Cardiac fibroblast (primary cell): ENCODE results near the gene RPL12.
A peak's percentile ranks its signal among the peaks of the same experiment; 100 is the strongest.

Source experiments
- DNase-seq, 2 donors: peaks; one replicate each; pipeline versions ENCODE4 v3.0.0 to v3.0.0-alpha.2; 2010; ENCODE audit warnings: low read depth in 2 of 2
- H3K4me3 ChIP-seq, 2 donors: replicated peaks in 1 of 2; 1 replicate in 1 of 2; 2 replicates in 1 of 2; pipeline ENCODE4 v1.5.1; 2011; ENCODE audit warnings: low read depth in 2 of 2, low read length in 2 of 2, mild to moderate bottlenecking in 2 of 2, moderate library complexity in 1 of 2
- TF ChIP-seq, protein P1 (sequence below): IDR thresholded peaks from one replicate; pipeline ENCODE4 v1.5.1; 2011; ENCODE audit warnings: low read depth, mild to moderate bottlenecking, low read length, inconsistent platforms

Gene RPL12

DNA sequence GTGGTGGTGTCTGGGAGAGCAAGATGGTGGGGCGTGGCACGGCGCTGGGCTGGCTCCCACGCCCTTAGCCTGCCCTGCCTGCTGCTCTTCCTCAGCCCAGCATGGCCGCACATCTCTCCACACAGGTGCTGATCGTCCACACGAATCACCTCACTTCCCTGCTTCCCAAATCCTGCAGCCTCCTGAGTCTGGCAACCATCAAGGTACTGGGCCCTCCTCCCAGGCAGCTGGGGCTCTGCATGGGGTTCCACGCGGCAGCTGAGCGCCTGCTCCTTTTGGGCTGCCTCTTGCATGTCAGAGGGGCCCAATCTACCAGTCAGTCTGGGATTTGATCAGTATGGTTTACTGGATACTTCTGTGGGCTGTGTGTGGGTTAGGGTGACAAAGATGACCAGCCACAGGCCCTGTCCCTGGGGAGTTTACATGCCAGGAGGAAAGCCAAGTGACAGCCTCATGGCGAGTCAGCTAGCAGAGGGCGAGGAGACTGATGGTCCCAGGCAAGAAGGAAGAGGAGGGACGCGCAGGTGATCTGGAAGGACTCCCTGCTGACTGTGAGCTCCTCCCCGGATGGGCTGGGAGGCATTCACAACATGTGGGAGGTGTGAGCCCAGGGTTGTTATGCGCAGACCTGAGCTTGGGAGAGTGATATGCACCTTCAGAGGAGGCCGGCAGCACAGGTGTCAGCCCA lies 6.1 kb upstream of the RPL12 start:
- no peak overlapping the region for H3K4me3 ChIP-seq
- TF ChIP-seq, protein P1, sequence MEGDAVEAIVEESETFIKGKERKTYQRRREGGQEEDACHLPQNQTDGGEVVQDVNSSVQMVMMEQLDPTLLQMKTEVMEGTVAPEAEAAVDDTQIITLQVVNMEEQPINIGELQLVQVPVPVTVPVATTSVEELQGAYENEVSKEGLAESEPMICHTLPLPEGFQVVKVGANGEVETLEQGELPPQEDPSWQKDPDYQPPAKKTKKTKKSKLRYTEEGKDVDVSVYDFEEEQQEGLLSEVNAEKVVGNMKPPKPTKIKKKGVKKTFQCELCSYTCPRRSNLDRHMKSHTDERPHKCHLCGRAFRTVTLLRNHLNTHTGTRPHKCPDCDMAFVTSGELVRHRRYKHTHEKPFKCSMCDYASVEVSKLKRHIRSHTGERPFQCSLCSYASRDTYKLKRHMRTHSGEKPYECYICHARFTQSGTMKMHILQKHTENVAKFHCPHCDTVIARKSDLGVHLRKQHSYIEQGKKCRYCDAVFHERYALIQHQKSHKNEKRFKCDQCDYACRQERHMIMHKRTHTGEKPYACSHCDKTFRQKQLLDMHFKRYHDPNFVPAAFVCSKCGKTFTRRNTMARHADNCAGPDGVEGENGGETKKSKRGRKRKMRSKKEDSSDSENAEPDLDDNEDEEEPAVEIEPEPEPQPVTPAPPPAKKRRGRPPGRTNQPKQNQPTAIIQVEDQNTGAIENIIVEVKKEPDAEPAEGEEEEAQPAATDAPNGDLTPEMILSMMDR = no peak
- DNase-seq = no peak

DNA sequence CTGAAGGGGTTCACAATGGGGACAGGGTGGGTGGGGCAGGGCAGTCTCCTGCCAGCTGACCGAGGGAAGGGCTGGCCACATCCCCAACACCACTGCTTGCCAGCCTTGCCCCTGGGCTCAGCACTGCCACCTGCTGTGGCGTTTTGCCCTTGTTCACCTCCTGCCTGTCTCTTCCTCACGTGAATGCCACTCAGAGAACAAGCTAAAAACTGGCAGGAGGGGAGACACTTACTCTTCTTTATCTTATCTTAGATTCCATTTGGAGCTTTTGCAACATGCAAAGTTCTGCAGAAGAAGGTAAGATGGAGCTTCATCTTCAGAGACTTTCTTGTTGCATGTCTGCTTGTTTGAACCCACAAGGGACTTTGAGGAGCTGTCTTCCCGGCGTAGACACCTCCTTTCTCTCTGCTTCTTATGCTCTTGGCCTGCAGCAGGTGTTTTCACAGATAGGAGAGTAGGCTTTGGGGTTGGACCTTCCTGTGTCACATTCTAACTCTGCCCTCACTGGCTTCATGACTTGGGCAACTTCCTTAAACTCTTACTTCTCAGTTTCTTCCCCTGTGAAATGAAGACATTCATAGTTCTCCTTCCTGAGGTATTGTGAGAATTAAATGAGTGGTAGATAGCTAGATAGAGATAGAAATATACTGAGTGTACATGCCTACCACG lies 4.3 kb upstream of the RPL12 start:
- no peak overlapping the region for H3K4me3 ChIP-seq
- DNase-seq = no peak
- TF ChIP-seq, protein P1 = peak; percentile 37

DNA sequence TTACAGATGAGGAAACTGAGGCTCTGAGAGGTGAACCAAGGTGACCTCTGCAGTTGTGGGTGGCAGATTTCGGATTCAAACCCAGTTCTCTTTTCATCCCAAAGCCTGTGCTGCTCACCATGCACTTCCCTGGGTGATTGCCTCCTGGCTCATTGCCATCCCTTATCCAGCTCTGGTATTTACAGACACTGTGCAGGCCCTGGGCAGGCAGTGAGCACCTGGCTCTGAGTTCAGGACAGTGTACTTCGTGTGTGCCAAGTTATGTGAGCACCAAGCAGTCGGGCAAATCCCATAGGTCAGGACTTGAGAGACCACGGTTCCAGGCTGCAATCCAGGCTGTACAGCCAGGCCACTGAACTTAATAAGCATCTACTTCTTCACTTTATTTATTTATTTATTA lies 1.5 kb upstream of the RPL12 start:
- peak; percentile 22 to 72 for DNase-seq
- TF ChIP-seq, protein P1 = no peak
- H3K4me3 ChIP-seq = peak overlapping the region in 1 of 2 donors; percentile 74

DNA sequence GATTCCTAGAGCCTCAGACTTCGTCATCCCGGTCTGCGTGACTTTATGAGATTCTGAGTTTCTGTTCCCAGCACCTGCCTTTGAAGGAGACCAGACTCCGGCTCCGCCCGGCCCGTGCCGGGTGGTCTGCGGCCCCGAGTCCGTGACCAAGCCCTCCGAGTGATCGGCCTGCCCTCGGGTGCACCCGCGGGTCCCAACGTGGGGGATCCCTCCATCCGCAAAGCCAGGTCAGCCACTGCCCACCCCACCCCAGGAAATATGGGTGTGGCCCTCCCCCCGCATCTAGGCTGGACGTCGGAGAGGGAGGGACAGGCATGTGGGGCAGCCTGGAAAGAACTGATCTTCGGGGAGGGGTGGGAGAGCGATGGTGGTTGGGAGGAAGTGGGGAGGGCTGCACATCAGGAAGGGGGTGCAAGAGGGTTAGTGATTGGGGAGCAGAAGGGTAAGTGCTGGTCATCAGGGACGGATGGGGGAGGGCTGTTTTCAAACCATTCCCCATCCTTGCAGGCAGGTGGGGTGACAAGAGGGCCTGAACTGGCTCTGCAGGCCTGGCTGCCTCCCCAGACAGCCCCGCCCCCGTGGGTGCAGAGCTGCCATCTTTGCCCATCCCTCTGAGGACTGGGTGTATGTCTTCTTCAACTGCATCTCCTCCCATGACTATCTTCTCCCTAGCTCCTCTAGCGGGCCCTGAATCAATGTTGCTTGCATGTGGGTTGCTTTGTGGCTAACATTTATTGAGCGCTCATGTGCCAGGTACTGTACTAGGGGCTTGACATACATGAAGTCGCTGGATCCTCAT lies 851 bp upstream of the RPL12 start:
- peak overlapping the region; percentile 74 to 85 for H3K4me3 ChIP-seq
- peak; percentile 51 to 64 for DNase-seq
- TF ChIP-seq, protein P1 = no peak

DNA sequence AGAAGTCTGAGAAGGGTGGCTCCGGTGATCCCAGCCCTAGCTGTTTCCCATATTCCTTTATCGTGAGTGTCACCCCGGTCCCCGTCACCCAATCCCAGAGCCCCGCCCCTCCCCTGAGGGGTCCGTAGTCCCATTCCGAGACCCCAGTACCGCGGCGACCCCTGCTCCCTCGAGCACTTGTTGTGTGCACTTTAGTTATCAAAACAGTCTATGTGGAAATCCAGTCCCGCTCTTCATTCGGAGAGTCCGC lies 327 bp upstream of the RPL12 start:
- DNase-seq = no peak
- peak overlapping the region; percentile 74 to 85 for H3K4me3 ChIP-seq
- TF ChIP-seq, protein P1 = no peak

DNA sequence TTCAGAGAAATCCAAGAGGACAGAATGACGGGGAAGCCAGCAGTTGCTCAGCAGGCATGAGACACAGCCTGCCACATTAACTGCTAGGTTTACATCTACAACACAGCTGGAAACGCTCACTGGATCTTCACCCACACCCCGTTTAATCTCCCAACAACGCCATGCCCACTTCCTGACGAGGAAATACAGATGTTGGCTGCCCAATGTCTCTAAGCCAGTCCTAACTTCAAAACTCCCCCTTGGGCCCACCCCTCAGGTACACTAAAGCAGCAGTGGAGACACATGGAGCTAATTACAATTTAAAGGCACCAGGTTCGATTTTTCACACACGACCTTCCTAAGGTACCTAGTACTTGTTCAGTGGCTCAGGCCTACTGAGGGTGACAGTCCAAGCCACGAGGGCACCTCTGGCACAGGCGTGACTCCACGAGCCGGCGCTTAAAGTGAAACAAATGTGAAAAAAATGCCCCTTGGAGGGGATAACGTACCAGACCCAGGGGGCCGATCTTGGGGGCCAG lies 904 bp downstream of the RPL12 start:
- TF ChIP-seq, protein P1 = no peak
- DNase-seq = peak; percentile 43 to 49
- H3K4me3 ChIP-seq = peak overlapping the region; percentile 74 to 85
